ENCODE measurements around the gene TOLLIP.

The TOLLIP gene

DNA sequence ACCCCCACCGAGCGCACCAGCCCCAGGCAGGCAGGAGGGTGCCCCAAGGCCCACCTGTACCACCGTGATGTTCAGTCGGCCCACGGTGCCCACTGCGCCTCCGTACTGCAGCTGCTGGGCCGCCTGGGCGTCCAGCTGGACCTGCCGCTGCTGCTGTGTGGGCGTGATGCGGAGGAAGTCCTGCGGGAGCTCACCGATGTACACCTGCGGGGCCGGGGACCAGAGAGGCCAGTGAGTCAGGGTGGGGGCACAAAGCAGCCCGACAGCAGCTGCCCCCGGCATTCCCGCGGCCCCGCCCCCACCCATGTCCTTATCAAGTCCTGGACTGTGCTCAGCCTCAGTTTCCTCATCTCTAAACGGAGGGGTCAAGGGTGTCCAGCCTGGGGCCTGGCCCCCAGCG is 13.8 kb downstream of the TOLLIP start:
- Histone ChIP-seq H3K4me3 (ENCODE audit: low read depth, low read length) (no peak overlapping the region), H3K9me3 (ENCODE audit: severe bottlenecking) (no peaks in the 10 kb centered on the region), H3K27ac (no peak overlapping the region), H3K36me3 (peaks cover 25% of the 10 kb centered on the region), H3K27me3 (ENCODE audit: insufficient read depth, low read depth, severe bottlenecking) (no peaks in the 10 kb centered on the region)
- no peak for DNase-seq
- TF ChIP-seq, protein P1, sequence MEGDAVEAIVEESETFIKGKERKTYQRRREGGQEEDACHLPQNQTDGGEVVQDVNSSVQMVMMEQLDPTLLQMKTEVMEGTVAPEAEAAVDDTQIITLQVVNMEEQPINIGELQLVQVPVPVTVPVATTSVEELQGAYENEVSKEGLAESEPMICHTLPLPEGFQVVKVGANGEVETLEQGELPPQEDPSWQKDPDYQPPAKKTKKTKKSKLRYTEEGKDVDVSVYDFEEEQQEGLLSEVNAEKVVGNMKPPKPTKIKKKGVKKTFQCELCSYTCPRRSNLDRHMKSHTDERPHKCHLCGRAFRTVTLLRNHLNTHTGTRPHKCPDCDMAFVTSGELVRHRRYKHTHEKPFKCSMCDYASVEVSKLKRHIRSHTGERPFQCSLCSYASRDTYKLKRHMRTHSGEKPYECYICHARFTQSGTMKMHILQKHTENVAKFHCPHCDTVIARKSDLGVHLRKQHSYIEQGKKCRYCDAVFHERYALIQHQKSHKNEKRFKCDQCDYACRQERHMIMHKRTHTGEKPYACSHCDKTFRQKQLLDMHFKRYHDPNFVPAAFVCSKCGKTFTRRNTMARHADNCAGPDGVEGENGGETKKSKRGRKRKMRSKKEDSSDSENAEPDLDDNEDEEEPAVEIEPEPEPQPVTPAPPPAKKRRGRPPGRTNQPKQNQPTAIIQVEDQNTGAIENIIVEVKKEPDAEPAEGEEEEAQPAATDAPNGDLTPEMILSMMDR (IDR thresholded peaks at IDR 0.05; ENCODE audit: low read depth, low read length) = no peak

- no peak overlapping the region for H3K27ac ChIP-seq
Measured at GRCh38 chr11:1295086-1295485, 14.3 kb downstream of the TOLLIP start.

DNA sequence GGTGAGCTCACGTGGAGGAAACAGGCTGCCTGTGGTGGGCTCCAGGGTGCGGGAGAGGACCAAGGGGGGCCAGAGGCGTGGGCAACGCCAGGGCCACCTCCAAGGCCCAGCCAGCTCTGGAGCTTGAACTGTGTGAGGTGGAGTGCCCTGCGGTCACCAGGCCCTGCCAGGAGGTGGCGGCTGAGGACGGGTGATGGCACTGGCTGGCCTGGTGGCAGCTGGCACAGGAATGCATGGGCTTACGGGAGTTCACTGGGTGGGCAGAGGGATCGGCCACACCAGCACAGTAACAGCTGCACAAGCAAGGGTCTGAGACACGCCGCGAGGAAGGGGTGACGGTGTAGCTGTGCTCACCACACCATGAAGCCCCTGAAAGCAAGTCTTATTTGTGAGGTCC is 15.8 kb downstream of the TOLLIP start:
- Histone ChIP-seq H3K36me3 (peaks cover 36% of the 10 kb centered on the region), H3K9me3 (ENCODE audit: severe bottlenecking) (no peaks in the 10 kb centered on the region), H3K27me3 (ENCODE audit: insufficient read depth, low read depth, severe bottlenecking) (no peaks in the 10 kb centered on the region), H3K27ac (no peak overlapping the region), H3K4me3 (ENCODE audit: low read depth, low read length) (no peak overlapping the region)
- TF ChIP-seq, protein P1 (IDR thresholded peaks at IDR 0.05; ENCODE audit: low read depth, low read length) = peak; percentile 45; the same call in 1 of the 2 replicates
- no peak for DNase-seq

More at GRCh38 chr11:1295086-1295485, 14.3 kb downstream of the TOLLIP start:
- Histone ChIP-seq H3K27me3 (ENCODE audit: insufficient read depth, low read depth, severe bottlenecking) (no peaks in the 10 kb centered on the region), H3K36me3 (peaks cover 29% of the 10 kb centered on the region), H3K4me3 (ENCODE audit: low read depth, low read length) (no peak overlapping the region), H3K9me3 (ENCODE audit: severe bottlenecking) (no peaks in the 10 kb centered on the region)
- no peak for DNase-seq
- TF ChIP-seq, protein P1 (IDR thresholded peaks at IDR 0.05; ENCODE audit: low read depth, low read length) = no peak

DNA sequence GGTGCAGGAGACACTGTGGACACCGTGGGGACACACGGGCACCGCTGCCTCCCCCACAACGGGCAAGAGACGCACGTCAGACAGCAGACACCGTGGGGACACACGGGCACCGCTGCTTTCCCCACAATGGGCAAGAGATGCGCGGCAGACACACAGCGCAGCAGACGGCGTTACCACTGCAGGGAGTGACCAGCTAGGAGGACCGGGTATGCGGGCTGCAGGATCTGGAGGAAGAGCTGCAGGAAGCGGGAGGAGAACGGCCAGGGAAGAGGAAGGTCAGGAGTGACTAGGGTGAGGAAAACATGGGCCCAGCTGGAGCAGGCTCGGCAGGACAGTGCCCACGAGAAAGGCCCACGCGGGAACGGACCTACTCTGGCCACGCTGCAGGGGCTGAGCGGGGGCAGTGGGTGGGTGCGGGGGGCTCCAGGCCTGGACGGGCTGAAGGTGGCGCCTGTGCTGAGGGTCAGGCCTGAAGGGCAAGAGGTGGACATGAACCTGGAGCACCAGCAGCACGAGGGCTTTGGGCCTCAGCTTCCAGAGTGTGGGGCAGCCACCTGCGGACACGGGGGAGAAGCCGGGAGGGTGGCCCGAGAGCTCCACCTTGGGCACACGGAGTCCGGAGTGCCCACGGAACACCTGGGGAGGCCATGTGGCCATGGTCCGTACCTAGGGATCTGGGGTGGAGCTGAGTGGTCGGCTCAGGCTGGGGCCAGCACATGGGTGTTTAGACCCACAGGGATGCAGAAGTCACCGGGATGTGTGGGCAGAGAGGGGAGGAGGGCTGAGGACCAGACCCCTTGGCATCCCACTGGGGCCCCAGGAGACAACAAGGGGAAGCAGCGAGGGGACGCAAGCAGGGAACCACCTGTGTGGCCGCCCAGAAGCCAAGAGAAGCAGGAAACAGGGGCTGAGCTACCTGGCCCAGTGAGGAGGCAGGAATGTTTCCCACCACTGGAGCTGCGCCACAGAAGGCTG is 16.5 kb downstream of the TOLLIP start:
- no peaks in the 10 kb centered on the region for H3K27me3 ChIP-seq (ENCODE audit: insufficient read depth, low read depth, severe bottlenecking)
- no peak for DNase-seq
- H3K4me3 ChIP-seq (ENCODE audit: low read depth, low read length) = no peak overlapping the region
- TF ChIP-seq, protein P1 (IDR thresholded peaks at IDR 0.05; ENCODE audit: low read depth, low read length) = no peak
- peaks cover 40% of the 10 kb centered on the region for H3K36me3 ChIP-seq
- H3K9me3 ChIP-seq (ENCODE audit: severe bottlenecking) = no peaks in the 10 kb centered on the region
- no peak overlapping the region for H3K27ac ChIP-seq

DNA sequence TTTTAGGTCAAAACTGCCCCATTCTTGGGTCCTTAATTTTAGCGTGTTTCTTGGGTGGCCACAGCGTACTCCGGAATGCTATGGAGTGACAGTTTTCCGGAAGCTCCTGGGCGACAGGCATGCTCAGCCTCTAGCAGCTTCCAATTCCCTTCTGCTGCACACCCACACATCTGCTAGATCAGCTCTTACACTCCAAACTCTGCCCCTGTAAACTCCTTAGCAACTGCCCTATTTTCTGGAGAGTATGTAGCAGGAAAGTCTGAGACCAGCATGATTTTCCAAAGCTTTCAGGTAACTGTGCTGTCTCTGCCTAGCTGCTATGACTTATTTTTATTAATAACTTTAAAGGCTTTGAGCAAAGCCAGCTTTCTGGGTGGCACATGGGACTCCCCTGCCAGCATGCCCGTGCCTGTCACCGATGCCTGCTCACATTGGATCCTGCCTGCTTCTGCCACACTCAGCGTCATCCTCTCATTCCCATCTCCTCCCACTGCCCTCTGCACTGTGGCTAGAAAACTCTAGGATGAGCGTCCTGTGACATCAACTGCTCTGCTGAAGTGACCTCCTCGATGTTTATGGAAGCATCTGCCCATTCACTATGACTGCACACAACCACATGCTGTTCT is 17.3 kb downstream of the TOLLIP start:
- Histone ChIP-seq H3K4me3 (ENCODE audit: low read depth, low read length) (no peak overlapping the region), H3K9me3 (ENCODE audit: severe bottlenecking) (no peaks in the 10 kb centered on the region), H3K27ac (no peak overlapping the region), H3K27me3 (ENCODE audit: insufficient read depth, low read depth, severe bottlenecking) (no peaks in the 10 kb centered on the region), H3K36me3 (peaks cover 40% of the 10 kb centered on the region)
- TF ChIP-seq, protein P1 (IDR thresholded peaks at IDR 0.05; ENCODE audit: low read depth, low read length) = no peak
- no peak for DNase-seq
